AG09309 (cell line): ENCODE results near the gene LUC7L.
"Not testable (repeated sequence)": the region's sequence is repeated elsewhere in the genome, so short reads cannot be mapped to it uniquely, and the experiment has no call there.

Experiments used
- DNase-seq: peaks from one replicate; pipeline ENCODE4 v3.0.0-alpha.2; 2010; ENCODE audit warnings: low read depth
- H3K4me3 ChIP-seq: 2 replicates; pipeline ENCODE4 v1.5.1; 2011; ENCODE audit warnings: mild to moderate bottlenecking, low read depth, low read length, moderate library complexity; ENCODE audit not compliant: control insufficient read depth
- CTCF ChIP-seq: IDR thresholded peaks from 2 replicates; pipeline ENCODE4 v1.5.1; 2011; ENCODE audit warnings: mild to moderate bottlenecking, low read depth, low read length, inconsistent platforms; ENCODE audit not compliant: insufficient read depth, control insufficient read depth; ENCODE audit errors: missing control alignments

Gene LUC7L

GRCh38 chr16:262121-262745, 33.0 kb upstream of the LUC7L start:
- no peak for TF ChIP-seq CTCF
- H3K4me3 ChIP-seq: no peak overlapping the region
- DNase-seq: no peak

- no peak for TF ChIP-seq CTCF
- no peak overlapping the region for H3K4me3 ChIP-seq
- no peak for DNase-seq
Measured at GRCh38 chr16:261031-261691, 31.9 kb upstream of the LUC7L start.

GRCh38 chr16:260326-260725, 31.1 kb upstream of the LUC7L start:
- DNase-seq: no peak
- no peak overlapping the region for H3K4me3 ChIP-seq
- TF ChIP-seq CTCF: no peak

- DNase-seq: no peak
- TF ChIP-seq CTCF: no peak
- H3K4me3 ChIP-seq: no peak overlapping the region
Measured at GRCh38 chr16:259814-260253, 30.6 kb upstream of the LUC7L start.

- H3K4me3 ChIP-seq: no peak overlapping the region
- no peak for DNase-seq
- TF ChIP-seq CTCF: no peak
Measured at GRCh38 chr16:259226-259625, 30.0 kb upstream of the LUC7L start.

GRCh38 chr16:258091-258490, 28.8 kb upstream of the LUC7L start:
- H3K4me3 ChIP-seq, DNase-seq: not testable (repeated sequence)

- TF ChIP-seq CTCF: no peak
- no peak overlapping the region for H3K4me3 ChIP-seq
- no peak for DNase-seq
Measured at GRCh38 chr16:255183-255582, 25.9 kb upstream of the LUC7L start.
